ENCODE measurements around the gene MCRS1. TPM values are rescaled to one million over a fixed set of nuclear protein-coding genes. Genes with fewer than 3 reads are reported as not detected.
A peak's percentile ranks its signal among the peaks of the same experiment; 100 is the strongest.

The MCRS1 gene
- total RNA-seq, 4 donors from 2014 or later = 56.7 to 111 (median 69.2) TPM

DNA sequence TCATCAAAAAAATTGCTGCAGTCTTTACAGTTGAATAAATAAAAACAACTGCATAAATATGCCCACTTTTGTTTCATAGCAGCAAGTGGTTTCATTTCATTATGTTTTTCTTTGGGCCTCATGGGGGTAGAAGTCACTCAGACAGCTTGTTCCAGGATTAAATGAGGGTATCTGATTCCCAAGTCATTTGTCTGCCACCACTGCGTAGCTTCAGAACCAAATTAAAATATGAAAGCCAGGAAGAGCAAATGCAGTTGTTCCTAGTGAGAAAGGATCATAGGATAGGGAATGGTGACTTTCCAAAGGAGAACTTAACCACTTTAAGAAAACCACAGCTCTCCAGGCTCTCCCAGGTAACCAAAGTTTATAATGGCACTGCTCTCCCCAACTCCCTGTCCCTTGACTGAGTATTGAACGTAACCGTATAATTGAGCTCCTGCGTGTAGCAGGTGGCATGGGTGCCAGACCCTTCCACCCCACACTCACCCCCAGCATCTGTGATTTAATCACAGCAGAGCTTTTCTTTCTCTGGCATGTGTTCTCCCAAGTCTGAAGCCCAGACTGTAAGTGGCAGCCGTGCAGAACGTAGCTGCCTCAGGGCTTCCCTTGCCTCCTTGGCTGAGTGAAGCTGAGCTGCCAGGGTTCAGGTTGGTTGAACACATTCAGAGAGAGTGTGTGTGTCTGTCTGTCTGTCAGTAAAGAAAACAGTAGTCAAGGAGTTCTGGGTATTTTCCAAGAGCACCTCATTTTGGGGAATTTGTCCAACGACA, 40.4 kb downstream of the MCRS1 start:
- TF ChIP-seq POLR2A (IDR thresholded peaks at IDR 0.05) (no peak), CTCF (IDR thresholded peaks at IDR 0.05) (no peak)
- Histone ChIP-seq H3K9me3 (no peaks in the 10 kb centered on the region), H3K27me3 (no peaks in the 10 kb centered on the region), H3K4me1 (peaks cover 7 to 18% of the 10 kb centered on the region in 2 donors), H3K27ac (peak overlapping the region in 2 of 3 donors; percentile 19 to 51), H3K36me3 (peaks cover 0 to 8% of the 10 kb centered on the region in 2 donors), H3K4me3 (replicated peaks in 1 of 3) (no peak overlapping the region)
- 32 to 44% methylated on average over 7 of the region's 7 CpGs for WGBS, 2 donors
- peak; percentile 87 to 91 for DNase-seq
- intact Hi-C loops (cut with DNase I) = no loop called here

GRCh38 chr12:49525942-49526341, 42.0 kb downstream of the MCRS1 start:
- peaks cover 0 to 8% of the 10 kb centered on the region in 2 donors for H3K36me3 ChIP-seq

GRCh38 chr12:49524660-49525324, 43.1 kb downstream of the MCRS1 start:
- Histone ChIP-seq H3K9me3 (no peaks in the 10 kb centered on the region), H3K27ac (peak overlapping the region in 1 of 3 donors; percentile 25), H3K36me3 (peaks cover 0 to 8% of the 10 kb centered on the region in 2 donors), H3K4me1 (peaks cover 19 to 31% of the 10 kb centered on the region in 2 donors), H3K27me3 (no peaks in the 10 kb centered on the region), H3K4me3 (replicated peaks in 1 of 3) (no peak overlapping the region)
- intact Hi-C loops (cut with DNase I) = no loop called here
- peak; percentile 43 to 44 for DNase-seq
- TF ChIP-seq POLR2A (IDR thresholded peaks at IDR 0.05) (no peak), CTCF (IDR thresholded peaks at IDR 0.05) (no peak)
- WGBS, 2 donors = 36 to 42% methylated on average over 6 of the region's 6 CpGs

More at GRCh38 chr12:49525942-49526341, 42.0 kb downstream of the MCRS1 start:
- H3K9me3 ChIP-seq = no peaks in the 10 kb centered on the region
- no peak overlapping the region for H3K4me3 ChIP-seq (replicated peaks in 1 of 3)
- H3K27me3 ChIP-seq = no peaks in the 10 kb centered on the region
- H3K27ac ChIP-seq = no peak overlapping the region
- 94 to 96% methylated on average over 7 of the region's 7 CpGs for WGBS, 2 donors
- no peak for DNase-seq
- no peak for TF ChIP-seq POLR2A (IDR thresholded peaks at IDR 0.05)
- TF ChIP-seq CTCF (IDR thresholded peaks at IDR 0.05) = no peak
- intact Hi-C loops (cut with DNase I) = no loop called here
- H3K4me1 ChIP-seq = peaks cover 15 to 31% of the 10 kb centered on the region in 2 donors

DNA sequence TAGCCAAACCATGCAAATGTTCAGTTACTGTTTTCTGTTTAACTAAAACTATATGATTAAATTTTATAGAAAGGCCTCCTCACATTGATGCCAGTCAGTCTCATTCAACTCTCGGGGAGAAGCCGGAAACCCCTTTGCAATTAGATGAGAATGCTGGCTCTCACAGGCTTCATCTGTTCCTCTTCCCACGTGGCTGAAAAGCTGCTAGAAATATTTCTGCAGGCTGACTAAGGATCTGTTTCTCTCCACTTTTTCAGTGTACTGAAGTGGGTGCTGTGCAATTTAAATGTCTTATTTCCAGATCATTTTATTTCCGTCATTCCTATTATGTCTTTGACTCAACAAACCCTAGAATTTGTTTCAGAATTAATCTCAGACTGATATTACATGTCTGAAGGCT, 46.6 kb downstream of the MCRS1 start:
- TF ChIP-seq CTCF (IDR thresholded peaks at IDR 0.05) = no peak
- TF ChIP-seq POLR2A (IDR thresholded peaks at IDR 0.05) = no peak
- Histone ChIP-seq H3K4me3 (replicated peaks in 1 of 3) (no peak overlapping the region), H3K36me3 (peaks cover 0 to 8% of the 10 kb centered on the region in 2 donors), H3K9me3 (no peaks in the 10 kb centered on the region), H3K27me3 (no peaks in the 10 kb centered on the region), H3K27ac (peak overlapping the region in 2 of 3 donors; percentile 43 to 57), H3K4me1 (peaks cover 12 to 25% of the 10 kb centered on the region in 2 donors)
- intact Hi-C loops (cut with DNase I) = no loop called here
- no peak for DNase-seq
- WGBS, 2 donors = 79 to 84% methylated on average over 4 of the region's 4 CpGs

- Histone ChIP-seq H3K9me3 (no peaks in the 10 kb centered on the region), H3K36me3 (no peaks in the 10 kb centered on the region), H3K27ac (no peak overlapping the region), H3K4me1 (peaks cover 12 to 24% of the 10 kb centered on the region in 2 donors), H3K4me3 (replicated peaks in 1 of 3) (no peak overlapping the region), H3K27me3 (no peaks in the 10 kb centered on the region)
- no peak for DNase-seq
- 95% methylated on average over 5 of the region's 5 CpGs for WGBS, 2 donors
- TF ChIP-seq POLR2A (IDR thresholded peaks at IDR 0.05) (no peak), CTCF (IDR thresholded peaks at IDR 0.05) (no peak)
- intact Hi-C loops (cut with DNase I) = no loop called here
Measured at GRCh38 chr12:49519574-49519936, 48.4 kb downstream of the MCRS1 start.

Data from thyroid gland (tissue), 4 donors.